GM23338 (cell line): ENCODE results near the gene TLCD5.

Source experiments
- CREB1 ChIP-seq: fragments of 250-450 bp; sonication (Bioruptor Pico); IDR thresholded peaks from 2 replicates; pipeline ENCODE4 v1.5.0; 2020; ENCODE audit warnings: low read depth, mild to moderate bottlenecking, moderate library complexity
- EZH2 ChIP-seq: fragments of 200-600 bp; sonication (generic); IDR thresholded peaks from one replicate; pipeline ENCODE4 v1.8.0; 2017; ENCODE audit warnings: antibody characterized with exemption, mild to moderate bottlenecking, low read depth; ENCODE audit not compliant: unreplicated experiment
- EZH2phosphoT487 ChIP-seq: fragments of 200-600 bp; sonication (generic); IDR thresholded peaks from one replicate; pipeline ENCODE4 v1.8.1; 2018; ENCODE audit warnings: antibody characterized with exemption; ENCODE audit not compliant: unreplicated experiment
- JUNB ChIP-seq: IDR thresholded peaks from one replicate; pipeline ENCODE4 v1.6.1; 2016; ENCODE audit warnings: antibody characterized with exemption; ENCODE audit not compliant: unreplicated experiment
- POLR2AphosphoS5 ChIP-seq: IDR thresholded peaks from 2 replicates; pipeline ENCODE4 v1.6.1; 2016; ENCODE audit warnings: antibody characterized with exemption, low read depth
- STAT1 ChIP-seq: IDR thresholded peaks from one replicate; pipeline ENCODE4 v1.6.1; 2016; ENCODE audit warnings: antibody characterized with exemption; ENCODE audit not compliant: unreplicated experiment
- ZNF114 ChIP-seq: fragments of 250-450 bp; sonication (Bioruptor Pico); IDR thresholded peaks from 2 replicates; pipeline ENCODE4 v1.5.0; 2020; ENCODE audit warnings: mild to moderate bottlenecking, moderate library complexity
- TF ChIP-seq, protein P1 (sequence below), 2 experiments: fragments of 200-600 bp in 1 of 2; sonication (generic) in 1 of 2; conservative IDR thresholded peaks; 2 replicates each; pipeline versions ENCODE4 v1.5.1 to v1.6.1; 2016 to 2017; ENCODE audit warnings: antibody characterized with exemption in 2 of 2, low read depth in 2 of 2, mild to moderate bottlenecking in 2 of 2, moderate library complexity in 1 of 2
- TF ChIP-seq, protein P2 (sequence below): IDR thresholded peaks from one replicate; pipeline ENCODE4 v1.6.1; 2018; ENCODE audit warnings: antibody characterized with exemption; ENCODE audit not compliant: unreplicated experiment
- TF ChIP-seq, protein P3 (sequence below): fragments of 250-450 bp; sonication (Bioruptor Pico); IDR thresholded peaks from 2 replicates; pipeline ENCODE4 v1.5.0; 2020; ENCODE audit warnings: mild to moderate bottlenecking, moderate library complexity

DNA sequence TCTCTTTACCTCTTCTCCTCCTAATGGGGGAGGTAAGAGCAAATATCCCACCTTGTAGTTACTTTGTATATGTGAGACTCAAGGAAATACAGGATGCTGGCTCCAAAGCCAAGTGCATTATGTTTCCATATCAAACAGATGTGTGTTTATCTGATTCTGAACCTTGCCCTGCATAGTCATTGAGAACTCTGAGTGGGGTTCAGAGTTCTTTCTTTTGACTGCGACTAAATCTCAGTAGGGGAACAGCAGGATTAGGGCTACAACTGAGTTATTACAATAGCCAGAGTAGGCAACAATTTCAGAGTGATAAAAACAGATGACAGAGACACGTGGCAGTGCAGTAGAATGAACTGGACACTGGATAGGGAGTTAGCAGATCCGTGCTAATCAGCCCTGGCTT, 34.1 kb upstream of the TLCD5 start:
- TF ChIP-seq, protein P1, sequence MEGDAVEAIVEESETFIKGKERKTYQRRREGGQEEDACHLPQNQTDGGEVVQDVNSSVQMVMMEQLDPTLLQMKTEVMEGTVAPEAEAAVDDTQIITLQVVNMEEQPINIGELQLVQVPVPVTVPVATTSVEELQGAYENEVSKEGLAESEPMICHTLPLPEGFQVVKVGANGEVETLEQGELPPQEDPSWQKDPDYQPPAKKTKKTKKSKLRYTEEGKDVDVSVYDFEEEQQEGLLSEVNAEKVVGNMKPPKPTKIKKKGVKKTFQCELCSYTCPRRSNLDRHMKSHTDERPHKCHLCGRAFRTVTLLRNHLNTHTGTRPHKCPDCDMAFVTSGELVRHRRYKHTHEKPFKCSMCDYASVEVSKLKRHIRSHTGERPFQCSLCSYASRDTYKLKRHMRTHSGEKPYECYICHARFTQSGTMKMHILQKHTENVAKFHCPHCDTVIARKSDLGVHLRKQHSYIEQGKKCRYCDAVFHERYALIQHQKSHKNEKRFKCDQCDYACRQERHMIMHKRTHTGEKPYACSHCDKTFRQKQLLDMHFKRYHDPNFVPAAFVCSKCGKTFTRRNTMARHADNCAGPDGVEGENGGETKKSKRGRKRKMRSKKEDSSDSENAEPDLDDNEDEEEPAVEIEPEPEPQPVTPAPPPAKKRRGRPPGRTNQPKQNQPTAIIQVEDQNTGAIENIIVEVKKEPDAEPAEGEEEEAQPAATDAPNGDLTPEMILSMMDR (conservative IDR thresholded peaks at IDR 0.05; ENCODE audit: low read depth in 2 of 2) = no peak
- TF ChIP-seq EZH2phosphoT487 = no peak
- TF ChIP-seq POLR2AphosphoS5 = no peak
- no peak for TF ChIP-seq EZH2
- TF ChIP-seq, protein P2, sequence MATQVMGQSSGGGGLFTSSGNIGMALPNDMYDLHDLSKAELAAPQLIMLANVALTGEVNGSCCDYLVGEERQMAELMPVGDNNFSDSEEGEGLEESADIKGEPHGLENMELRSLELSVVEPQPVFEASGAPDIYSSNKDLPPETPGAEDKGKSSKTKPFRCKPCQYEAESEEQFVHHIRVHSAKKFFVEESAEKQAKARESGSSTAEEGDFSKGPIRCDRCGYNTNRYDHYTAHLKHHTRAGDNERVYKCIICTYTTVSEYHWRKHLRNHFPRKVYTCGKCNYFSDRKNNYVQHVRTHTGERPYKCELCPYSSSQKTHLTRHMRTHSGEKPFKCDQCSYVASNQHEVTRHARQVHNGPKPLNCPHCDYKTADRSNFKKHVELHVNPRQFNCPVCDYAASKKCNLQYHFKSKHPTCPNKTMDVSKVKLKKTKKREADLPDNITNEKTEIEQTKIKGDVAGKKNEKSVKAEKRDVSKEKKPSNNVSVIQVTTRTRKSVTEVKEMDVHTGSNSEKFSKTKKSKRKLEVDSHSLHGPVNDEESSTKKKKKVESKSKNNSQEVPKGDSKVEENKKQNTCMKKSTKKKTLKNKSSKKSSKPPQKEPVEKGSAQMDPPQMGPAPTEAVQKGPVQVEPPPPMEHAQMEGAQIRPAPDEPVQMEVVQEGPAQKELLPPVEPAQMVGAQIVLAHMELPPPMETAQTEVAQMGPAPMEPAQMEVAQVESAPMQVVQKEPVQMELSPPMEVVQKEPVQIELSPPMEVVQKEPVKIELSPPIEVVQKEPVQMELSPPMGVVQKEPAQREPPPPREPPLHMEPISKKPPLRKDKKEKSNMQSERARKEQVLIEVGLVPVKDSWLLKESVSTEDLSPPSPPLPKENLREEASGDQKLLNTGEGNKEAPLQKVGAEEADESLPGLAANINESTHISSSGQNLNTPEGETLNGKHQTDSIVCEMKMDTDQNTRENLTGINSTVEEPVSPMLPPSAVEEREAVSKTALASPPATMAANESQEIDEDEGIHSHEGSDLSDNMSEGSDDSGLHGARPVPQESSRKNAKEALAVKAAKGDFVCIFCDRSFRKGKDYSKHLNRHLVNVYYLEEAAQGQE = no peak
- TF ChIP-seq, protein P3, sequence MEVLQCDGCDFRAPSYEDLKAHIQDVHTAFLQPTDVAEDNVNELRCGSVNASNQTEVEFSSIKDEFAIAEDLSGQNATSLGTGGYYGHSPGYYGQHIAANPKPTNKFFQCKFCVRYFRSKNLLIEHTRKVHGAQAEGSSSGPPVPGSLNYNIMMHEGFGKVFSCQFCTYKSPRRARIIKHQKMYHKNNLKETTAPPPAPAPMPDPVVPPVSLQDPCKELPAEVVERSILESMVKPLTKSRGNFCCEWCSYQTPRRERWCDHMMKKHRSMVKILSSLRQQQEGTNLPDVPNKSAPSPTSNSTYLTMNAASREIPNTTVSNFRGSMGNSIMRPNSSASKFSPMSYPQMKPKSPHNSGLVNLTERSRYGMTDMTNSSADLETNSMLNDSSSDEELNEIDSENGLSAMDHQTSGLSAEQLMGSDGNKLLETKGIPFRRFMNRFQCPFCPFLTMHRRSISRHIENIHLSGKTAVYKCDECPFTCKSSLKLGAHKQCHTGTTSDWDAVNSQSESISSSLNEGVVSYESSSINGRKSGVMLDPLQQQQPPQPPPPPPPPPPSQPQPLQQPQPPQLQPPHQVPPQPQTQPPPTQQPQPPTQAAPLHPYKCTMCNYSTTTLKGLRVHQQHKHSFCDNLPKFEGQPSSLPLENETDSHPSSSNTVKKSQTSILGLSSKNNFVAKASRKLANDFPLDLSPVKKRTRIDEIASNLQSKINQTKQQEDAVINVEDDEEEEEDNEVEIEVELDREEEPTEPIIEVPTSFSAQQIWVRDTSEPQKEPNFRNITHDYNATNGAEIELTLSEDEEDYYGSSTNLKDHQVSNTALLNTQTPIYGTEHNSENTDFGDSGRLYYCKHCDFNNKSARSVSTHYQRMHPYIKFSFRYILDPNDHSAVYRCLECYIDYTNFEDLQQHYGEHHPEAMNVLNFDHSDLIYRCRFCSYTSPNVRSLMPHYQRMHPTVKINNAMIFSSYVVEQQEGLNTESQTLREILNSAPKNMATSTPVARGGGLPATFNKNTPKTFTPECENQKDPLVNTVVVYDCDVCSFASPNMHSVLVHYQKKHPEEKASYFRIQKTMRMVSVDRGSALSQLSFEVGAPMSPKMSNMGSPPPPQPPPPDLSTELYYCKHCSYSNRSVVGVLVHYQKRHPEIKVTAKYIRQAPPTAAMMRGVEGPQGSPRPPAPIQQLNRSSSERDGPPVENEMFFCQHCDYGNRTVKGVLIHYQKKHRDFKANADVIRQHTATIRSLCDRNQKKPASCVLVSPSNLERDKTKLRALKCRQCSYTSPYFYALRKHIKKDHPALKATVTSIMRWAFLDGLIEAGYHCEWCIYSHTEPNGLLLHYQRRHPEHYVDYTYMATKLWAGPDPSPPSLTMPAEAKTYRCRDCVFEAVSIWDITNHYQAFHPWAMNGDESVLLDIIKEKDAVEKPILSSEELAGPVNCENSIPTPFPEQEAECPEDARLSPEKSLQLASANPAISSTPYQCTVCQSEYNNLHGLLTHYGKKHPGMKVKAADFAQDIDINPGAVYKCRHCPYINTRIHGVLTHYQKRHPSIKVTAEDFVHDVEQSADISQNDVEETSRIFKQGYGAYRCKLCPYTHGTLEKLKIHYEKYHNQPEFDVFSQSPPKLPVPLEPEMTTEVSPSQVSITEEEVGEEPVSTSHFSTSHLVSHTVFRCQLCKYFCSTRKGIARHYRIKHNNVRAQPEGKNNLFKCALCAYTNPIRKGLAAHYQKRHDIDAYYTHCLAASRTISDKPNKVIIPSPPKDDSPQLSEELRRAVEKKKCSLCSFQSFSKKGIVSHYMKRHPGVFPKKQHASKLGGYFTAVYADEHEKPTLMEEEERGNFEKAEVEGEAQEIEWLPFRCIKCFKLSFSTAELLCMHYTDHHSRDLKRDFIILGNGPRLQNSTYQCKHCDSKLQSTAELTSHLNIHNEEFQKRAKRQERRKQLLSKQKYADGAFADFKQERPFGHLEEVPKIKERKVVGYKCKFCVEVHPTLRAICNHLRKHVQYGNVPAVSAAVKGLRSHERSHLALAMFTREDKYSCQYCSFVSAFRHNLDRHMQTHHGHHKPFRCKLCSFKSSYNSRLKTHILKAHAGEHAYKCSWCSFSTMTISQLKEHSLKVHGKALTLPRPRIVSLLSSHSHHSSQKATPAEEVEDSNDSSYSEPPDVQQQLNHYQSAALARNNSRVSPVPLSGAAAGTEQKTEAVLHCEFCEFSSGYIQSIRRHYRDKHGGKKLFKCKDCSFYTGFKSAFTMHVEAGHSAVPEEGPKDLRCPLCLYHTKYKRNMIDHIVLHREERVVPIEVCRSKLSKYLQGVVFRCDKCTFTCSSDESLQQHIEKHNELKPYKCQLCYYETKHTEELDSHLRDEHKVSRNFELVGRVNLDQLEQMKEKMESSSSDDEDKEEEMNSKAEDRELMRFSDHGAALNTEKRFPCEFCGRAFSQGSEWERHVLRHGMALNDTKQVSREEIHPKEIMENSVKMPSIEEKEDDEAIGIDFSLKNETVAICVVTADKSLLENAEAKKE (CRISPR knock-in tag) = no peak
- TF ChIP-seq CREB1 = no peak
- no peak for TF ChIP-seq STAT1
- TF ChIP-seq ZNF114 = no peak
- TF ChIP-seq JUNB = no peak
